Measurements from ENCODE around the gene TTYH3.

GRCh38 chr7:2688409-2689342, 56.9 kb downstream of the TTYH3 start:
- TF ChIP-seq EP300 (IDR thresholded peaks at IDR 0.05) (no peak), CTCF (IDR thresholded peaks at IDR 0.05) (no peak)
